GM19438 (cell line): Measurements from ENCODE around the gene EIF3I.
A peak's percentile ranks its signal among the peaks of the same experiment; 100 is the strongest.

Experiments
- ATAC-seq: cut with Tn5 transposase; IDR thresholded peaks from one replicate; pipeline ENCODE4 v1.9.1; 2021; ENCODE audit warnings: low read depth; ENCODE audit not compliant: unreplicated experiment

EIF3I gene

GRCh38 chr1:32197837-32198236 lies 24.4 kb upstream of the EIF3I start:
- ATAC-seq, result no peak

GRCh38 chr1:32198237-32199042 lies 23.8 kb upstream of the EIF3I start:
- ATAC-seq, result no peak

- no peak for ATAC-seq
These were observed 23.0 kb upstream of the EIF3I start for GRCh38 chr1:32199043-32199716.

- no peak for ATAC-seq
These were observed 22.5 kb upstream of the EIF3I start for GRCh38 chr1:32199717-32200072.

- ATAC-seq, result peak; percentile 23
These were observed 21.8 kb upstream of the EIF3I start, which contains the start of gene CCDC28B for GRCh38 chr1:32200226-32201010. TSS of gene CCDC28B (plus strand) at chr1:32200595. CDS start at chr1:32201936, 1,341 bp downstream.

- ATAC-seq, result peak; percentile 33
These were observed 21.0 kb upstream of the EIF3I start for GRCh38 chr1:32201011-32201855.

- ATAC-seq, result no peak
These were observed 17.3 kb upstream of the EIF3I start for GRCh38 chr1:32204943-32205361.

- ATAC-seq, result no peak
These were observed 16.5 kb upstream of the EIF3I start, which contains the start of gene IQCC for GRCh38 chr1:32205401-32206370. TSS of gene IQCC (plus strand) at chr1:32205671. CDS start at chr1:32205682, 11 bp downstream.

- no peak for ATAC-seq
These were observed 13.7 kb upstream of the EIF3I start for GRCh38 chr1:32208469-32208868.

- ATAC-seq, result no peak
These were observed 13.3 kb upstream of the EIF3I start, which contains the start of gene DCDC2B for GRCh38 chr1:32208891-32209328. TSS of gene DCDC2B (plus strand) at chr1:32209089. CDS start at chr1:32209094, 5 bp downstream.

GRCh38 chr1:32215629-32216480 lies 6.4 kb upstream of the EIF3I start:
- ATAC-seq, result no peak

GRCh38 chr1:32216566-32216965 lies 5.6 kb upstream of the EIF3I start:
- no peak for ATAC-seq

GRCh38 chr1:32219022-32219421 lies 3.2 kb upstream of the EIF3I start:
- ATAC-seq, result no peak

- no peak for ATAC-seq
These were observed 1.2 kb upstream of the EIF3I start for GRCh38 chr1:32220746-32221580.

GRCh38 chr1:32221581-32221979 lies 627 bp upstream of the EIF3I start:
- ATAC-seq, result no peak

GRCh38 chr1:32223683-32224082 lies 1.5 kb downstream of the EIF3I start:
- ATAC-seq, result no peak

GRCh38 chr1:32224285-32224684 lies 2.1 kb downstream of the EIF3I start:
- ATAC-seq, result no peak
